Measurements from ENCODE around the gene CHD5.
A peak's percentile ranks its signal among the peaks of the same experiment; 100 is the strongest.

The CHD5 gene

GRCh38 chr1:6109688-6110087 lies 70.4 kb downstream of the CHD5 start:
- DNase-seq: no peak

GRCh38 chr1:6108937-6109614 lies 71.0 kb downstream of the CHD5 start:
- peak; percentile 76 for DNase-seq

- DNase-seq: no peak
These were observed 71.6 kb downstream of the CHD5 start for GRCh38 chr1:6108476-6108875.

GRCh38 chr1:6107409-6108356 lies 72.4 kb downstream of the CHD5 start:
- DNase-seq: no peak

- DNase-seq: no peak
These were observed 73.1 kb downstream of the CHD5 start for GRCh38 chr1:6106977-6107376.

GRCh38 chr1:6106321-6106731 lies 73.8 kb downstream of the CHD5 start:
- no peak for DNase-seq

GRCh38 chr1:6105763-6106162 lies 74.4 kb downstream of the CHD5 start:
- no peak for DNase-seq

- DNase-seq: no peak
These were observed 74.9 kb downstream of the CHD5 start for GRCh38 chr1:6105218-6105679.

GRCh38 chr1:6104631-6105030 lies 75.5 kb downstream of the CHD5 start:
- no peak for DNase-seq

- DNase-seq: no peak
These were observed 76.1 kb downstream of the CHD5 start for GRCh38 chr1:6103854-6104530.

- DNase-seq: no peak
These were observed 76.8 kb downstream of the CHD5 start for GRCh38 chr1:6103111-6103853.

- DNase-seq: no peak
These were observed 77.6 kb downstream of the CHD5 start for GRCh38 chr1:6102532-6102845.

GRCh38 chr1:6101826-6102531 lies 78.1 kb downstream of the CHD5 start:
- no peak for DNase-seq

- no peak for DNase-seq
These were observed 79.0 kb downstream of the CHD5 start for GRCh38 chr1:6100861-6101783.

- no peak for DNase-seq
These were observed 80.0 kb downstream of the CHD5 start for GRCh38 chr1:6099787-6100765.

GRCh38 chr1:6099297-6099696 lies 80.8 kb downstream of the CHD5 start:
- no peak for DNase-seq

- DNase-seq: no peak
These were observed 81.6 kb downstream of the CHD5 start for GRCh38 chr1:6098303-6099215.

GRCh38 chr1:6097824-6098223 lies 82.3 kb downstream of the CHD5 start:
- DNase-seq: no peak

- DNase-seq: no peak
These were observed 83.0 kb downstream of the CHD5 start for GRCh38 chr1:6097117-6097595.
